Measurements from ENCODE around the gene NPLOC4. TPM values are rescaled to one million over a fixed set of nuclear protein-coding genes. Genes with fewer than 3 reads are reported as not detected.

NPLOC4 gene
- total and polyA plus RNA-seq, 2 of the 13 experiments (the other 11 are each of a cell fraction or from before 2014, with no cell fraction given) = 57.0 to 97.0 TPM

GRCh38 chr17:81514739-81515529 lies 122.0 kb downstream of the NPLOC4 start (continued):
- TF ChIP-seq KIAA2018 (CRISPR knock-in tag; IDR thresholded peaks at IDR 0.05; ENCODE audit: borderline replicate concordance) = no peak
- TF ChIP-seq HNF1A (IDR thresholded peaks at IDR 0.05; ENCODE audit: low read depth) = no peak
- TF ChIP-seq HNF1A (CRISPR knock-in tag; IDR thresholded peaks at IDR 0.05; ENCODE audit: borderline replicate concordance) = no peak
- peak; percentile 100 for TF ChIP-seq ZBTB2 (CRISPR knock-in tag; IDR thresholded peaks at IDR 0.05; ENCODE audit: low read depth)
- TF ChIP-seq XBP1 (CRISPR knock-in tag; IDR thresholded peaks at IDR 0.05) = no peak
- TF ChIP-seq PHF21A (CRISPR knock-in tag; IDR thresholded peaks at IDR 0.05) = no peak
- TF ChIP-seq GMEB1 (CRISPR knock-in tag; IDR thresholded peaks at IDR 0.05; ENCODE audit: borderline replicate concordance) = peak; percentile 17; the same call in 1 of the 2 replicates
- peak; percentile 40; the same call in 1 of the 2 replicates for TF ChIP-seq ZBTB43 (CRISPR knock-in tag; conservative IDR thresholded peaks at IDR 0.05)
- no peak for TF ChIP-seq ATF7 (IDR thresholded peaks at IDR 0.05)
- TF ChIP-seq ATF7 (CRISPR knock-in tag; IDR thresholded peaks at IDR 0.05) = no peak
- no peak for TF ChIP-seq ZFP62 (CRISPR knock-in tag; IDR thresholded peaks at IDR 0.05)

Data from HepG2 (cell line).